GM13977 (cell line): ENCODE results near the gene DUOXA2.
"Not testable (repeated sequence)": the region's sequence is repeated elsewhere in the genome, so short reads cannot be mapped to it uniquely, and the experiment has no call there.

Experiments
- DNase-seq: peaks from one replicate; pipeline ENCODE4 v3.0.0; 2012; ENCODE audit warnings: low spot score
- in situ Hi-C: fragments of 300-500 bp; cut with MboI; formaldehyde crosslinking; loops from one replicate; pipeline ENCODE4 v1.12.0; 2022; ENCODE audit warnings: low sequenced_read_pairs, low pct_unique_long_range_greater_than_20kb, mixed read lengths, inconsistent platforms; ENCODE audit not compliant: unreplicated experiment
- TF ChIP-seq, protein P1 (sequence below): IDR thresholded peaks from 2 replicates; pipeline ENCODE4 v1.5.1; 2012; ENCODE audit warnings: mild to moderate bottlenecking, control low read depth; ENCODE audit not compliant: insufficient read depth; ENCODE audit errors: extremely low read depth, missing control alignments

DUOXA2 gene

DNA sequence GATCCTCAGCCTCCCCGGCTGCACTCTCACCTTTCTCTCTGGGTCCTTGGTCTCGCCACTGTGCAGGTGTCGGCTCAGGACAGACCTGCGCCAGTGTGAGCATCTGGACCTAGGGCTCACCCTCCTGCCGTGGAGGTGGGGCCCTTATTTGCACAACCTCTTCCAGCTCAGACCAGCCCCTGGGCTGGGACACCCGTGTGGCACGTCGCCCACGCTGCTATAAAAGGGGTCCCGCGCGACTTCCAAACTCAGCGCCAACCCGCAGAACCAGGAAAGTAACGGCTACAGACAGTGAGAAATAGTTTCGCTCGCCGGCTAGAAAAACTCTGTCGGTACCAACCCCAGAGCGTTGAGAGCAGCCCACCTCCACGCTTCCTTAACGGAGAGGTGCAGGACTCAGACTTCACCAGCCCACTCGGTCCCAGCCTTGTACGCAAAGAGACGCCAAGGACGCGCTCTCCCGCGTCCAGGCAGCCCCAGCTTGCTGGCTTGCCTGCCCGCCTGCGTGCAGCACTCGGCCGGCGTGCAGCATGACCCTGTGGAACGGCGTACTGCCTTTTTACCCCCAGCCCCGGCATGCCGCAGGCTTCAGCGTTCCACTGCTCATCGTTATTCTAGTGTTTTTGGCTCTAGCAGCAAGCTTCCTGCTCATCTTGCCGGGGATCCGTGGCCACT lies at the start of gene DUOXA2, which contains the start of gene DUOX2:
DUOXA2 (plus strand) TSS at position 251 of the 675 bp plus-strand sequence; CDS start at position 531, 280 bp downstream.
DUOX2 (minus strand) TSS at position 97 of the 675 bp plus-strand sequence. CDS start 761 bp downstream, outside the sequence.
- no peak for DNase-seq
- TF ChIP-seq, protein P1, sequence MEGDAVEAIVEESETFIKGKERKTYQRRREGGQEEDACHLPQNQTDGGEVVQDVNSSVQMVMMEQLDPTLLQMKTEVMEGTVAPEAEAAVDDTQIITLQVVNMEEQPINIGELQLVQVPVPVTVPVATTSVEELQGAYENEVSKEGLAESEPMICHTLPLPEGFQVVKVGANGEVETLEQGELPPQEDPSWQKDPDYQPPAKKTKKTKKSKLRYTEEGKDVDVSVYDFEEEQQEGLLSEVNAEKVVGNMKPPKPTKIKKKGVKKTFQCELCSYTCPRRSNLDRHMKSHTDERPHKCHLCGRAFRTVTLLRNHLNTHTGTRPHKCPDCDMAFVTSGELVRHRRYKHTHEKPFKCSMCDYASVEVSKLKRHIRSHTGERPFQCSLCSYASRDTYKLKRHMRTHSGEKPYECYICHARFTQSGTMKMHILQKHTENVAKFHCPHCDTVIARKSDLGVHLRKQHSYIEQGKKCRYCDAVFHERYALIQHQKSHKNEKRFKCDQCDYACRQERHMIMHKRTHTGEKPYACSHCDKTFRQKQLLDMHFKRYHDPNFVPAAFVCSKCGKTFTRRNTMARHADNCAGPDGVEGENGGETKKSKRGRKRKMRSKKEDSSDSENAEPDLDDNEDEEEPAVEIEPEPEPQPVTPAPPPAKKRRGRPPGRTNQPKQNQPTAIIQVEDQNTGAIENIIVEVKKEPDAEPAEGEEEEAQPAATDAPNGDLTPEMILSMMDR = no peak
- in situ Hi-C loops = no loop called here

GRCh38 chr15:45064386-45064785 lies 49.7 kb upstream of the DUOXA2 start:
- TF ChIP-seq, protein P1 = no peak
- in situ Hi-C loops = no loop called here
- DNase-seq = no peak

GRCh38 chr15:45069942-45070360 lies 44.2 kb upstream of the DUOXA2 start:
- in situ Hi-C loops, DNase-seq: not testable (repeated sequence)

- in situ Hi-C loops, DNase-seq: not testable (repeated sequence)
Measured at GRCh38 chr15:45073602-45074001, 40.5 kb upstream of the DUOXA2 start.

GRCh38 chr15:45075440-45076320 lies 38.4 kb upstream of the DUOXA2 start:
- DNase-seq, in situ Hi-C loops: not testable (repeated sequence)

DNA sequence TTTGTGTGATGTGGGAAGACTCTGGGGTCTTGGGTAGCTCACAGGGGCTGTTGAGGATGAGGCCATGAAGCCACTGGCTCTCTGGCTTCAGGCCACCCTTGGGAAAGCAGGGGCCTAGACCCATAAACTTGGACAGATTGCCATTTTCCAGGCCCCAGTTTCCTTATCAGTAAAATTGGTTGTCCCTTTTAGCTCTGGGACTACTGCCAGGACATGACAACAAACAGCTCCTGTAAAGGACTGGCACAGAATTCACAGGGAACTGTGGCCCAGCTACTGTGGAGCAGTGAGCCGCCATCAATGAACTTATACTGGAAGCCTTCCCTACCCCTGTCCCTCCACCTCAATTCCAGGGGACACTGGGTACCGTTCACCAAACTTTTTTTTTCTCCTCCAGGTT lies 36.7 kb upstream of the DUOXA2 start:
- DNase-seq, in situ Hi-C loops: not testable (repeated sequence)

DNA sequence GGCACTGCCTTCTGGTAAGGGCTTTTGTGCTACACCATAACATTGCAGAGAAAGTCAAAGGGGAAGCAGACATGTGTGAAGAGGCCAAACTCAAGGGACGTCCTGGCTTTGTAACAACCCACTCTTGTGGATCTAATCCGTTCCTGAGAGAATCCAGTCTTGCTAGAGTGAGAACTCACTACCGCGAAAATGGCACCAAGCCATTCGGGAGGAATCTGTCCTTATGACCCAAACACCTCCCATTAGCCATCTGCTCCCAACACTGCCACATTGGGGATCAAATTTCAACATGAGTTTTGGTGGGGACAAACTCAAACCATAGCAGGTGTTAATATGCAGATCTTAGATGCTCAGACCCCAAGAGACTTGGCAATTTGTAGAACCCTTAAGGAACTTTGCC lies 34.9 kb upstream of the DUOXA2 start:
- in situ Hi-C loops, DNase-seq: not testable (repeated sequence)

- DNase-seq, in situ Hi-C loops: not testable (repeated sequence)
Measured at GRCh38 chr15:45079628-45080246, 34.4 kb upstream of the DUOXA2 start.

GRCh38 chr15:45080593-45080992 lies 33.5 kb upstream of the DUOXA2 start:
- in situ Hi-C loops, DNase-seq: not testable (repeated sequence)

- in situ Hi-C loops, DNase-seq: not testable (repeated sequence)
Measured at GRCh38 chr15:45082412-45082811, 31.7 kb upstream of the DUOXA2 start.
